ENCODE results near the gene GPR132.
"Not testable (repeated sequence)": the region's sequence is repeated elsewhere in the genome, so short reads cannot be mapped to it uniquely, and the experiment has no call there.

The GPR132 gene

DNA sequence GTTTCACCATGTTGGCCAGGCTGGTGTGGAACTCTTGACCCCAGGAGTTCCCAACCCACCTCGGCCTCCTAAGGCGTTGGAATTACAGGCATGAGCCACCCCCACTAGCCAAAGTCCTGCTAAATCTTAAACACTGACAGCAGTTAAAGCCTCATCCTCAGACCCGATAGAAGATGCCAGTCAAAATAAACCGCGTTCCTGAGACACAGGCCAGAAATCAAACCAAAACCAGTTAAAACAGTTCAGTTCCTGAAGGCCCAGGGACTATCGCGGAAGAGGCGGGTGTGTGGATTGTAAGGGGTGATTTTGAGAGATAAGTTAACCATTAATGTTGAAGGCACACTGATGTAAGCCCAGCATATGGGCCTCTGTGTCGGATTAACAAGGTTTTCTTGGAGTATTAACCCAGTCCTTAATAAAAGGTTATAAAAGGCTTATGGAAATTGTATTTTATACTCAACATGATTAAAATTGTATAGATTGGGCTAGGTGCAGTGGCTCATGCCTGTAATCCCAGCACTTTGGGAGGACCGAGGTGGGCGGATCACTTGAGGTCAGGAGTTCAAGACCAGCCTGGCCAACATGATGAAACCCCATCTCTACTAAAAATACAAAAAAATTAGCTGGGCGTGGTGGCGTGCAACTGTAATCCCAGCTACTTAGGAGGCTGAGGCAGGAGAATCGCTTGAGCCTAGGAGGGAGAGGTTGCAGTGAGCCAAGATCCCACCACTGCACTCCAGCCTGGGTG, 25.6 kb downstream of the GPR132 start:
- no peak for DNase-seq

GRCh38 chr14:105035616-105036015, 29.6 kb downstream of the GPR132 start:
- DNase-seq, result not testable (repeated sequence)

GRCh38 chr14:105034315-105035039, 30.8 kb downstream of the GPR132 start:
- DNase-seq, result no peak

DNA sequence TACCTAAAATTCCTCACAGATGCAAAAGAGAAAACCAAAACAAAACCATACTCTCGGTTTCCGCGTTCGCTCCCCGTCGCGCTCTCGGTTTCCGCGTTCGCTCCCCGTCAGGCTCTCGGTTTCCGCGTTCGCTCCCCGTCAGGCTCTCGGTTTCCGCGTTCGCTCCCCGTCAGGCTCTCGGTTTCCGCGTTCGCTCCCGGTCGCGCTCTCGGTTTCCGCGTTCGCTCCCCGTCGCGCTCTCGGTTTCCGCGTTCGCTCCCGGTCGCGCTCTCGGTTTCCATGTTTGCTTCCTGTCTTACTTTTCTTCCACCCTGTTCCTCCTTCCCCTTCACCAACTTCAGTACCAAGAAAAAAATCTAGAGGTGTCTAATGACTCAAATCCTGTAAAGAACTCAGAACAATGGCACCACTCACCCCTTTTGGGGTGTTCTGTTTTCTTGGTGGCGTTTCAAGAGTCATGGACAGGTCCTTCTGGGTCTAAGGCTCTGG, 31.8 kb downstream of the GPR132 start:
- not testable (repeated sequence) for DNase-seq

GRCh38 chr14:105032451-105032901, 32.8 kb downstream of the GPR132 start:
- not testable (repeated sequence) for DNase-seq

GRCh38 chr14:105030836-105031396, 34.3 kb downstream of the GPR132 start:
- no peak for DNase-seq

GRCh38 chr14:105030194-105030593, 35.0 kb downstream of the GPR132 start:
- DNase-seq, result no peak

DNA sequence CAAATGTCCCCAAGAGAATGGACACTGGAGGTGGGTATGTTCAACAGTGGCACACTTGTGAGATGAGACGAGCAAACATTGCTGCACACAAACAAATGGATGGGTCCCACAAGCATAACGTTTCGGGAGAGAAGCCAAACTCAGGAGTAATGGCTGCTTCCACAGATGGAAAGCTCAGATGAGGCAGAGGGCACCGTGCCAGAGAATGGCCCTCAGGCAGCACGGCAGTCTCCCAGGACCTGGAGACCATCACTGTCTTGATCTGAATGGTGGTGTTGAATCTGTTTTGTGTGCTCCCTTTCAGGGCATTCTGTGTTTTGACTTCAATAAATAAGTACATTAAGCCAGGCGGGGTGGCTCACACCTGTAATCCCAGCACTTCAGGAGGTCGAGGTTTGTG, 35.8 kb downstream of the GPR132 start:
- peak in 1 of 2 experiments; percentile 46 for DNase-seq

GRCh38 chr14:105028251-105028927, 36.8 kb downstream of the GPR132 start:
- DNase-seq, result peak in 1 of 2 experiments; percentile 23

GRCh38 chr14:105027718-105028117, 37.5 kb downstream of the GPR132 start:
- not testable (repeated sequence) for DNase-seq

DNA sequence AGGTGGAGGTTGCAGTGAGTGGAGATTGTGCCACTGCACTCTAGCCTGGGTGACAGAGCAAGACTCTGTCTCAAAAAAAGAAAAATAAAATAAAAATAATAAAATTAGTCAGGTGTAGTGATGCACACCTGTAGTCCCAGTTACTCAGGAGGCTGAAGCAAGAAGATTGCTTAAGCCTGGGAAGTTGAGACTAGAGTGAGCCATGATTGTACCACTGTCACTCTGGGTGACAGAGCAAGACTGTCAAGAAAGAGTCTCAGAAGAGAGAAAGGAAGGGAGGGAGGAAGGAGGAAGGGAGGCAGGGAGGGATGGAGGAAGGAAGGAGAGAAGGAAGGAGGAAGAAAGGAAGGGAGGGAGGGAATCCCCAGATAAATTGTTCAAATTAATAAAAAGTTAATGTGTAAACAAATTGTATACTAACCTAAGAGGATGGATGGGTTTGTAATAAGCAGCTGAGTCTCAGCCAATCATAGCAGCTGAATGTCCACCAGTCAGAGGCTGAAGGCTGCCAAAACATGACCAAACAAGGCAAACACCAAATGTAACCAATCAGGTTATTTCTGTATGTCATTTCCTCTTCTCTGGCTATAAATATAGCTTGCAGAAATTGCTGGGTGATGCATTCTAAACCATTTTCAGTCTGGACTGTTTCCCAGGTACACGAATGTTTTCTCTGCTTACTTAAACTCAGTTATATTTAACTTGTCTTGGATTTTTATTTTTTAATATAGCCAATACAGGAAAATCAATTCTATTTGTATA, 38.2 kb downstream of the GPR132 start:
- DNase-seq, result peak; percentile 27 to 71

DNA sequence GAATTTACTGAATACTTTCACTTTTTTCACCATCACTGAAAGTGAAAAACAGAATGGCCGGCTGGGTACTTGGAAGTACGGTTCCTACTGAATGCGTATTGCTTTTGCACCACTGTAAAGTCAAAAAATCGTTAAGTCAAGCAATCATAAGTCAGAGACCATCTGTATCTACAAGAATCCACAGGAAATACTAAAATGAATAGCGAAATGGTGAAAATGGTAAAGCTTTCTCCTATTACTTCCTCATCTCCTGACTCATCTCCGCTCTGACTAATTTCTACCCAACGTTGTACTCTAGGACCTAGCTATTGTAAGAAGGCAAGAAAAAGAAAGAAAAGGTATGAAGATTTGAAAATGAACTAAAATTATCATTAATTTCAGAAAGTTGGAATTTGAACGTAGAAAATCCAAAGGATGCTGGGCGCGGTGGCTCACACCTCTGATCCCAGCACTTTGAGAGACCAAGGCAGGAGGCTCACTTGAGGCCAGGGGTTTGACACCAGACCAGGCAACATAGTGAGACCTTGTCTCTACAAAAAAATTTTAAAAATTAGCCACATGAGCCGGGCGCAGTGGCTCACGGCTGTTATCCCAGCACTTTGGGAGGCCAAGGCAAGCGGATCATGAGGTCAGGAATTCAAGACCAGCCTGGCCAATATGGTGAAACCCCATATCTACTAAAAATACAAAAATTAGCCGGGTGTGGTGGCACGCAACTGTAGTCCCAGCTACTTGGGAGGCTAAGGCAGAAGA, 39.0 kb downstream of the GPR132 start:
- no peak for DNase-seq

DNA sequence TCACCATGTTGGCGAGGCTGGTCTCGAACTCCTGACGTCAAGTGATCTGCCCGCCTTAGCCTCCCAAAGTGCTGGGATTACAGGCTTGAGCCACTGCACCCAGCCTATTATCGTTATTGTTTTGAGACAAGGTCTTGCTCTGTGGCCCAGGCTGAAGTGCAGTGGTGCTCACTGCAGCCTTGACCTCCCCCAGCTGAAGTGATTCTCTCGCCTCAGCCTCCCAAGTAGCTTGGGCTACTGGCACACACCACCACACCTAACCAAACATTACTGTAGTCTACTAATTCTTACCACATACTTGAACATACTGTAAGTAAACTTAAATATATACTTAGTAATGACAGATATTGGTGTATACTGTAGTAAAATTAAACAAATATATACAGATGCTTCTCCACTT, 39.8 kb downstream of the GPR132 start:
- no peak for DNase-seq

DNA sequence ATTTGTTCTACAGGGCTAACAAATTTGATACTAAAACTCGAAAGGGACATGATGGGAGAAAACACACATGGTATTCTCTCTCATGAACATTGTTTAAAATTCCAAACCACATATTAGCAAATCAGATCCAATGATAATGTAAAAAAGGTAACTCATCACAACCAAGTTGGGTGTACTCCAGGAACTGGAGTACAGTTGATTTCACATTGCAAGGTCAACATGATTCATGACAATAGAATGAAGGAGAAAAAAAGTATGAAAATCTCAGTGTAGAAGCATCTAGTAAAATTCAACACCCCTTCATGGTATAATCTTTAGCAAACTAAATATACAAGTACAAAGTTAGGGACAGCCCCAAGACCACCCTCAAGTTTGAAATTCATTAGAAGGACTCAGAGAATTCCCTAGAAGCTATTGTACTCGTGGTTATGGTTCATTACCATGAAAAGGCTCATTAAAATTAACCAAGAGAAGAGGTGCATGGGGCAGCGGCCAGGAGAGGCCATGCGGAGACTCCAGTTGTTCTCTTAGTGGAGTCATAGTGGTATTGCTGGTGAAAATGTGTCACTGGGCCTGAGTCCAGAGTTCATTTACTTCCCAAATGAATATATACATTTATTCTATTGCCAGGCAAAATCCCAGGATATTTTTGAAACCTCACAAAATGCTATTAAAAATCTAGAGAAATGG, 41.3 kb downstream of the GPR132 start:
- DNase-seq, result no peak

GRCh38 chr14:105023144-105023543, 42.1 kb downstream of the GPR132 start:
- no peak for DNase-seq

- DNase-seq, result no peak
These were observed 43.0 kb downstream of the GPR132 start for GRCh38 chr14:105022276-105022670.

GRCh38 chr14:105021656-105022275, 43.5 kb downstream of the GPR132 start:
- DNase-seq, result peak in 1 of 2 experiments; percentile 57

- DNase-seq, result peak; percentile 99 to 100
These were observed 44.2 kb downstream of the GPR132 start, which contains the start of gene CDCA4 for GRCh38 chr14:105020815-105021655. Gene CDCA4 (minus strand): TSS chr14:105021083. CDS start chr14:105011929, 9,154 bp downstream.
